Measurements from ENCODE around the gene BRD3.

The BRD3 gene

GRCh38 chr9:134039386-134040175 lies 28.2 kb downstream of the BRD3 start:
- DNase-seq (ENCODE audit: low read depth): no peak

- DNase-seq (ENCODE audit: low read depth): no peak
These were observed 30.2 kb downstream of the BRD3 start for GRCh38 chr9:134037641-134038040.

DNA sequence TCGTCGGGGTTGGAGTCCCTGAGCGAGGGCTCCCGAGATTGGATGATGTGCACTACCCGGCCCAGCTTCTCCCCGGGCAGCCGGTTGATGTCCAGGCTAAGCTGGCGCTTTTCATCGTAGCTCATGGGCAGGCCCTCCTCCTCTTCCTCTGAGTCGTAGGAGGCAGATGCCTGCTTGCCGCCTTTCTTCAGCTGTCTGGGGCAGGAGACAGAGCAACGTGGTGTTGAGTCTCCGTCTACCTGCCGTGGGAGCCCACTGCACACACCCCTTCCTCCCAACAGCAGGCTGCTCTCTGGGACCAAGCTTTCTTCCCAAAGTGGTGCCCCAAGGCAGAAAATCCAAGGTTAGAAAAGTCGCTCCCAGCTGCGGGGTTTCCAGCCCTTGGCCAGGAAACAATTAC lies 31.7 kb downstream of the BRD3 start:
- no peak for DNase-seq (ENCODE audit: low read depth)

DNA sequence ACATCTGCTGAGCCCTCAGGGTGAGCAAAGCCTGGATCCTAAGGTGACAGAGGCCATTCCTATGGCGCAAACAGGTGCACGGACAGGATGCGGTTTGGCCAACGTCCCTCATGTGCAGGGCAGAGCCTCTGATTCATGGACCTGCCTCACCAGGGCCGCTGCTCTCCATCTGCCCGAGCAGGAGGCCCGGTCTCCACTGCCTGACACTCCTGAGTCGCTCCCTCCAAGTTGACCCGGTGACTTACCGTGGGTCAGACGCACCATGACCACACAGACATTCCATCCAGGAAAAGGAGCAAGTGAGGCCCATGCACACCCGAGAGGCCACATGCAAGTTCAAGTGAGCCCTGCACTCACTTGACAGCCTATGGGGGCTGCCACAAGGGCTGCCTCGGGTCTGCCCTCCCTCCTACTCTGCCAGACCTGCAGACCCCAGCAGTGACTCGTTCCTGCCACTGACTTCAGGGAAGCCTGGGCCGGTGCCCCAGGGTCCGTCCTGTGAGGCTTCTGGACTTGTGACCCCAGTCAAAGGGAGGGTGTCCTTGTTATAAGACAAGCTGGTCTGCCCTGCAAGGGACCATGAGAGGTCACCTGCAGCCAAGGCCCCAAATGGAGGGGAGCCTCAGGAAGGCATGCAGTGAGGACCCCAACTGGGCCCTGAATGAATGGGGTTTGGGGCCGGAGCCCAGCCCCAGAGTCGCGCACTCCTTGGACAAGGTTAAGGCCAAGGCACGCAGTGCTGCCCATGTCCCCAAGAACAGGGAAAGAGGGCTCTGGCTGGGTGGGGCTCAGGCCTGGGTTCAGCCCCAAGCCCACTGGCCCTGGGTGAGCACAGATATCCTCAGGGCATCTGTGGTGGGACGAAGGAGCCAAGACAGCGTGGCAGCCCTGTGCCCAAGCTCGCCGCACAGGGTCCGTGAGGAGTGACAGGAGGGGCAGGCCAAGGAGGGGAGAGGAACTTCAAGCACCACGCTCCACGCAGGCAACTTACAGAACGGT lies 32.5 kb downstream of the BRD3 start:
- no peak for DNase-seq (ENCODE audit: low read depth)

- no peak for DNase-seq (ENCODE audit: low read depth)
These were observed 33.4 kb downstream of the BRD3 start for GRCh38 chr9:134034215-134035040.

DNA sequence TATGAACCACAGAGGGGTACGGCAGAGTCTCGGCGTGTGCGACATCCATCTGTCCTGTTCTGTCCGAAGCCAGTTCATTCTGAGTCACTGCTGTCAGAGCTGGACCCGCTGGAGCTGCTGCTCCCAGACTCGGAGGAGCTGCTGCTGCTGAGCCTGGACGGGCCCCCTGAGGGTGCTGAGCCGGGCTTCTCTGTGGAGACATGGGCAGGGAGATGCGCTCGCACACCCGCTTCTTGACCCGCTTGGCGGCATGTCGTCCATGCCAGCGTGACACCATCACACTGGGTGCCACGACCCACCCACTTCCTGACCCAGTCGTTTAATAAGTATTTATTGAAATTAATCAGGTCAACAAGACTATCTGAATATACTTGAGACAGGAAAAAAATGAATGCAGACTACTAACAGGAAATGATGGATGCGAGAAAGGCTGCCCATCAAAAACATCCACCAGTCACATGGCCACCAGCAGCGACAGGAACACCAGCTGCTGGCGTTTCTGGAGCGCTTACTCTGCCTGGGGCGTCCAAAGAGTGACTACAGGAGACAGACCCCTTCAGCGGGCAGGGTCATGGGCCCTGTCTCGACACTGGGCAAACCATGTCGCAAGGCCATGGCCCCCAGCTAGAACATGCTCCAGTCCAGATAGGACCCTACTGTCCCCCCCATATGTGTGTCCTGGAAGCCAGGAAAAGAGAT lies 34.2 kb downstream of the BRD3 start:
- no peak for DNase-seq (ENCODE audit: low read depth)

DNA sequence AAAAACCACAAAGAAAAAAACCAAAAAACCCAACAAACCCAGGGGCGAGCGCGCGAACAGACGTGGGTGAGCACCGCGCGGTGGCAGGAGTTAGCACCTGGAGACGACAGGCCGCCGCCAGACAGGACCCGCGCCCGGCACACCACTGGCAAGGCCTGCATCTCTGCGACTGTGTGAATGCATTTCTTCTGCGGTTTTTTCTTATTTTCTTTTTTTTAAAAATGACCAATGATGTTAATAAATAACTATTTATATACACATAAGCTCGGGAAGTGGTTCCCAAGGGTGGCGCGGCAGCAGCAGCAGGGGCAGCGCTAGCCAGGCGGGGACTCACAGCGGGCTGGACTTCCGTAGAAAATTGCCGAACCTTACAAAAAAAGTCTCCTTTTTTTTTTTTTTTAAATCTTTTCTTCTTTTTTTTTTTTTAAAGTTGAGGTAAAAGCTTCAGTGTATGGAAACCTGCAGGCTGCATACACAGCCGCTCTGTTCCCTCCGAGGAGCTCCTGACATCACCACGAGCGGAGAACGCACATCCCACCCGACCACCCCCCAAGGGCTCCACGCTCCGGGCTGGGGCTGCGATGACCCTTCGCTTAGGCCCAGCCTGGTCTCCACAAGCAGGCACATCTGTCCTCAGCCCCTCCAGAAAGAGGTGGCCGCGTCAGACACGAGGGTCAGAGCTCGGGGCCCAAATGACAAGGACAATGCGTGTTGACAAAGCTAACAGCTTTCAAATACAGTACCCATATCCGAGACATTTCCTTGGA lies 35.2 kb downstream of the BRD3 start:
- DNase-seq (ENCODE audit: low read depth): no peak

DNA sequence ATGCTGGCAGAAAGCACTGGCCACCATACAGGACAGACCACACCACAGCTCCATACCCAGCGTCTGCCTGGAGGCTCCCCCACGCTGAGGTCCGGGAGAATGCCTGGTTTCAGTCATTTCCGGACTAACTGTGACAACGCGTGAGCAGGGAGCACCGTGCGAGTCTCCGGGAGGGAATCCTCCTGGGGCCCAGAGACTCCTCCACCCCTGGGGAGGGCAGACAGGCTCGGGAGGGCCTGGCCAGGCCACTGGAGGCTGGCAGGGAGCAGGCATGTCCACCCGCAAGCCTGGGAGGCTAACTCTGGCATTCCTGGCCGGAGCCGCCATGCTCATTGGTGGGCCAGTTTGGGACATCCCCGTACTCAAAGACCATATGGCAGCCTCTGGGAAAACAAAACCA lies 36.0 kb downstream of the BRD3 start:
- DNase-seq (ENCODE audit: low read depth): no peak

DNA sequence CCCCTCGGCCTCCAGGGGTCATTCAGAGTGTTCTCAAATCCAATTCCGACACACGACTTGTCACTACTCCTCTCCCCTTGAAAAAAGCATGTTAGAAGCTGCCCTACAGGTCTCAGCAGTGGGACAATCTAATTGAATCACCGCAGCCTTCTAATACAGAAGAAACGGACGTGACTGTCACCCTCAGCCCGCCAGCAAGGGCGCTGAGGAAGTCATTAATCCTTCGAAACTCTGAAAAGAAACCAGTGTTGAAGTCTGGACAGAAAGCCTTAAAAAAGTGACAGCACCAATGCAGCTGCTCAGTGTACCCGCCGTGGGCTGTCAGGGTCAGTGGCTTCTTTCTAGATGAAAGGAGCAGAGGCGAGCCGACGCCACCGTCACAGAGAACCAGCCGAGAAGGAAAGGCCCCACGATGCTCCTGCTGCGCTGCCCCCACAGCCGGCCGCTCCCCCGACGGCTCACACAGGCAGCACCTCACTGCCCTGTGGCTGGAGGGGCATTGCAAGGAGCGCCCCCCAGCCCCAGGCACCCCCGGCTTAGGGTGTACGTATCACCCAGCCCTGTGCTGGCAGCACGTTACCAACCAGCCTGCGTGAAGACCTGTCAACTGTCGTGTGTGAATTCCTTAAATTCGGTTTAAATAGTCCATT lies 36.9 kb downstream of the BRD3 start:
- DNase-seq (ENCODE audit: low read depth): no peak

DNA sequence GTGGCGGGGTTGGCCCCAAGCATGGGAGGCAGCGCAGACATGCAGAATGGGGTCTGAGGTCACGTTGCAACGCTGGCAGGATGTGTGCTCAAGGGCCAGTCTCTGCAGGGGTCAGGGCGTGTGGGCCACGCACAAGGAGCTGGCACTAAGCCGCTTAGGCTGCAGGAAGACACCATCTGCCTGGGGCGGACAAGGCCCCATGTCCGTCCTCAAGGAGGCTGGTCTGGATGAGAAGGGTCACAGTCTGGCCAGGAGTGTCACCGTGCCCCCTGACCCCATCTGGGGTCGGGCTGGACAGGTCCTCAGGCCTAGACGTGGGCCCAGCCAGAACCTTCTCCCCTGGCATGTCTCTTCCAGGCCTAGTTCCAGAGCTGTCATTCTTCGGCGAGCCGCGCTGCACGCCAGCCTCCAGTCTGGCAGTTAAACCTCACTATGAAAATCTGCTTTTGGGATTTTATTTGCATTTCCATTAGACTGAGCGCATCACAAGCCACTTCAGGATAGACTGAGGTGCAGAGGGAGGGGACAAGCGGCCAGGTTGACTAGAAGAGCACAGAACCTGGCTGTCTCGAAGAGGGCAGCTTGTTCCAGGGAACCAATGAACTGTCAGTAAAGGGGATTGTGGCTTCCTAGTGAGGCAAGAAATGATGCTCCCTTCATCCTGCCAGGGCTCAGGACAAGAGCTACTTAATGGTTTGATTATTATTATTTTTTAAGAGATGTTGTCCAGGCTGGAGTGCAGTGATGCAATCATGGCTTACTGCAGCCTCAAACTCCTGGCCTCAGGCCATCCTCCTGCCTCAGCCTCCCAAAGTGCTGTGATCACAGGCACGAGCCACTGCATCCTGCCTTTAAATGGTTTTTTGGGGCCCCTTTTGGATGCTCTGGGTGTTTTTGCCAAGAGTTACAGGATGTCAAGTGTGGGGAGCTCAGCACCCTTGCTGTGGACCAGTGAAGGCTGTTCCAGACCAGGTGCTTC lies 38.3 kb downstream of the BRD3 start:
- no peak for DNase-seq (ENCODE audit: low read depth)

GRCh38 chr9:134028575-134029247 lies 39.1 kb downstream of the BRD3 start:
- DNase-seq (ENCODE audit: low read depth): no peak

GRCh38 chr9:134028076-134028475 lies 39.8 kb downstream of the BRD3 start:
- DNase-seq (ENCODE audit: low read depth): no peak

DNA sequence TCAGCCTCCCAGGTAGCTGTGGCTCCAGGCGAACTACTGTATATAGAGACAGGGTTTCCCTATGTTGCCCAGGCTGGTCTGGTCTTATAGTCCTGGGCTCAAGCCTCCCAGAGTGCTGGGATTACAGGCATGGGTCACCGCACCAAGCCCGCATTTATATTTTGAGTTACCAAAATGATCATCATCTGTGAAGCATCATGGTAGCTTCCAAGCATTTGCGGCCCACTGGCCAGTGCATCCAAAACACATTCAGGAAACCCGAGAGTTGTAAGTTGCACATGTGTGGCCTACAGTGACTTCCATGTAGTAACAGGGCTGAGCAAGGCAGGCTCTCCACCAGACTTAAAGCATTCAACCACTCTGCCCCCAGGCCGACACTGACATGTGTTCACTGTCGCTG lies 40.3 kb downstream of the BRD3 start:
- no peak for DNase-seq (ENCODE audit: low read depth)

DNA sequence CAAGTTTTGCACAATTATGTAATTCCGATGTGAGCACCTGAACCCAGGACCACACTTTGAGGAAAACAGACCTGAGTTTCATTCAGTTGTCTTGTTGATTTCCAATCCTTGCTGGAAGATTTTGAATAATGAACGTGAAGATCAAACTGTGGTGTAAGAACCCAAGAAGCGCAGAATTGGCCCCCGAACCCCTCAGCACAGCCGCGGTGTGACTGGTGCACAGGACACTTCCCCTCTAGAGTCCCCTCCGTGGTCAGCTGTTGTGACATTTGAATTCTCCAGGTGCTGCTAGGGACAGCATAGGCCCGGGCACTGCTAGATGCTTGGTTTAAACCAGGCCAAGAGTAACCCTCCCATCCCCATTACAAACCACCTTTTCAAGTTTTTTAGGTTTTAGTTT lies 40.8 kb downstream of the BRD3 start:
- no peak for DNase-seq (ENCODE audit: low read depth)

- no peak for DNase-seq (ENCODE audit: low read depth)
These were observed 41.2 kb downstream of the BRD3 start for GRCh38 chr9:134026581-134026980.

DNA sequence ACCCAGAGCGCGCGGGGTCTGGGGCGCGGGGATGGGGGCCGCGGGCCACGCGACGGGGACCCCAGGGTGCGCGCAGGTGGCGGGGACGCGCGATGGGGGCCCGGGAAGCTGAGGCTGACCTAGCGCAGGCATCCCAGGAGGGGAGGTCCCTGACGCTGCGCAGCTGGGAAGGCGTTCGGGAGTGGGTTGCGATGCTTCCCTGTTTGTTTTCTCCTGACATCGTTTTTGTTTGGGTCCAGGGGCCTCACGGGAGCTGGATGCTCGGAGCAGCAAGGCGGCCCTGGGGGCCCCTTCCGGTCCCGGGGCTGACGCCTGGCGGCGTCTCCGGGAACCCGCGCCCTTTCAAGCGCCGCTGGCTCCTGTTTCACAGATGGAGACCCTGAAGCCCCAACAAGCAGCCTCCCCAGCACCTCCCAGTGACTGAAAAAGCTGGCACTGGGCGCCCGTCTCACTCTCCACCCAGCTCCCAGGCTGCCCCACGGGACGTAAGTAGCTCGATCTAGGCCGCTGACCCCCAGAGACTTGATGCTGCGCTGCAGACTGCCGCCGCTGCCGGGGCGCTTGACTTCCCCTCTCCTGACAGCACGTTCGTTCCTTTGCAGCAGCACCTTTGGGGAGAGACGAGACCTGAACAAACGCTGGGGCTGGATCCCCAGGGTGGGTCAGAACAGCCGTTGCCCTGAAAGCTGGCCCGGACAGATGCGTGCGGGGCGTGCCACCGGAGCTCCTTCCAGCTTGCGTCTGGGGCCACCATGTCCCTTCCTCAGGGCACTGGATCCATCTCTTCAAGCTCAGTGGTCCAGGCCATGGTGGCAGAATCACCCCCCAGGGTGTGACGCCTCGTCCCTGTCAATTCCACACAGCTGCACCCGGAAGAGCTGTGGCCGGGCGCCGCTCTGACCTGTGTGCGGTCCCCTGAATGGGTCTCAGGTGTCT lies 42.0 kb downstream of the BRD3 start:
- DNase-seq (ENCODE audit: low read depth): no peak

Data from HS-5 (cell line).